Measurements from ENCODE around the gene PIEZO2. TPM values are rescaled to one million over a fixed set of nuclear protein-coding genes. Genes with fewer than 3 reads are reported as not detected.

Gene PIEZO2
- total RNA-seq, 1 experiment from 2014 or later, result 10.7 TPM

DNA sequence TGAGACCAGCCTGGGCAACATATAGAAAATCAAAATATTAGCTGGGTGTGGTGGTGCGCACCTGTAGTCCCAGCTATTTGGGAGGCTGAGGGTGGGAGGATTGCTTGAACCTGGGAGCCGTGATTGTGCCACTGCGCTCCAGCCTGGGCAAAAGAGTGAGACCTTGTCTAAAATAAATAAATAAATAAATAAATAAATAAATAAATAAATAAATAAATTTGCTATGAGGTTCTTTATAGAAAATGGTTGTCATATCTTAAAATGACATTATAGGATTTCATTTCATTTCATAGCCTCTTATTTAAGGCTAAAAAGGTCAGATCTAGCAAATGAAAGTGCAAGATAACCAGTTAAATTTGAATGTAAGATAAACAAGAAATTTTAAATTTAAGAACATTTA is 430.6 kb downstream of the PIEZO2 start:
- Mint-ChIP-seq H3K4me3 (no peak overlapping the region), H3K27ac (no peak overlapping the region), H3K36me3 (no peaks in the 10 kb centered on the region), H3K4me1 (no peaks in the 10 kb centered on the region), H3K9me3 (no peaks in the 10 kb centered on the region; the same call in 1 of the 2 replicates), H3K27me3 (ENCODE audit: low read depth) (no peaks in the 10 kb centered on the region)
- POLR2A ChIA-PET, result no interaction called here
- CTCF ChIA-PET, result no interaction called here
- ATAC-seq, result no peak
- no peak for TF ChIP-seq MYBL2 (CRISPR knock-in tag; IDR thresholded peaks at IDR 0.05)
- DNase-seq (ENCODE audit: low spot score), result no peak

DNA sequence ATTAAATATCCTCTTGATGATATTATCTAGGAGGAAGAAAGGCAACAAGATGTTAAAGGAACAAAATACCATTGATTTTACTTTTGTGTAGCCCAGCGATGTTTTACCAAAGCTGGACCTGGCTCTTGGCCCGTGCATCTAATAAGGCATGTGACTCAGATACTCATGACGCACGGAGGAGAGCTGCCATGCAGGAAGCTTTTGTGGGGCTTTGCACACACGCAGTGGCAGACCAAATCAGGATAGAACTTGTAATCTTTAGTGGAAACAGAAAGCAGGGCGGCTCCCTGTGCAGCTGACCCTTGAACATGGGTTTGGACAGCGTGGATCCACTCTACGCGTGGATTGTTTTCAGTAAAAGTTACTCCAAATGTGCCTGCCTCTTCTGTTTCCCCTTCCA is 433.6 kb downstream of the PIEZO2 start:
- no peak for TF ChIP-seq ZNF396 (CRISPR knock-in tag; IDR thresholded peaks at IDR 0.05; ENCODE audit: borderline replicate concordance)
- TF ChIP-seq SMAD3 (CRISPR knock-in tag; IDR thresholded peaks at IDR 0.05; ENCODE audit: borderline replicate concordance), result no peak
- TF ChIP-seq ERG (CRISPR knock-in tag; IDR thresholded peaks at IDR 0.05), result no peak
- no peak for TF ChIP-seq JUN (CRISPR knock-in tag; IDR thresholded peaks at IDR 0.05)
- no peak for TF ChIP-seq PRRX2 (CRISPR knock-in tag; IDR thresholded peaks at IDR 0.05)
- no peak for TF ChIP-seq AR (CRISPR knock-in tag; IDR thresholded peaks at IDR 0.05)
- TF ChIP-seq USF2 (CRISPR knock-in tag; IDR thresholded peaks at IDR 0.05), result no peak
- no peak for TF ChIP-seq ZBTB43 (CRISPR knock-in tag; IDR thresholded peaks at IDR 0.05)
- no peak for TF ChIP-seq NR3C1 (CRISPR knock-in tag; conservative IDR thresholded peaks at IDR 0.05; ENCODE audit: low read depth)
- no peak for TF ChIP-seq ZNF423 (CRISPR knock-in tag; IDR thresholded peaks at IDR 0.05)
- TF ChIP-seq CDX4 (CRISPR knock-in tag; IDR thresholded peaks at IDR 0.05; ENCODE audit: borderline replicate concordance), result no peak
- no peak for TF ChIP-seq FOXK1 (CRISPR knock-in tag; IDR thresholded peaks at IDR 0.05)
- TF ChIP-seq FOXJ3 (CRISPR knock-in tag; IDR thresholded peaks at IDR 0.05; ENCODE audit: borderline replicate concordance), result no peak
- TF ChIP-seq SMAD4 (CRISPR knock-in tag; IDR thresholded peaks at IDR 0.05), result no peak
- TF ChIP-seq ARID4B (CRISPR knock-in tag; IDR thresholded peaks at IDR 0.05; ENCODE audit: borderline replicate concordance), result no peak
- TF ChIP-seq ZNF512 (CRISPR knock-in tag; IDR thresholded peaks at IDR 0.05; ENCODE audit: borderline replicate concordance), result no peak
- TF ChIP-seq CBFB (CRISPR knock-in tag; IDR thresholded peaks at IDR 0.05; ENCODE audit: low read depth), result no peak
- no peak for TF ChIP-seq RORB (CRISPR knock-in tag; IDR thresholded peaks at IDR 0.05)
- TF ChIP-seq, protein P1, sequence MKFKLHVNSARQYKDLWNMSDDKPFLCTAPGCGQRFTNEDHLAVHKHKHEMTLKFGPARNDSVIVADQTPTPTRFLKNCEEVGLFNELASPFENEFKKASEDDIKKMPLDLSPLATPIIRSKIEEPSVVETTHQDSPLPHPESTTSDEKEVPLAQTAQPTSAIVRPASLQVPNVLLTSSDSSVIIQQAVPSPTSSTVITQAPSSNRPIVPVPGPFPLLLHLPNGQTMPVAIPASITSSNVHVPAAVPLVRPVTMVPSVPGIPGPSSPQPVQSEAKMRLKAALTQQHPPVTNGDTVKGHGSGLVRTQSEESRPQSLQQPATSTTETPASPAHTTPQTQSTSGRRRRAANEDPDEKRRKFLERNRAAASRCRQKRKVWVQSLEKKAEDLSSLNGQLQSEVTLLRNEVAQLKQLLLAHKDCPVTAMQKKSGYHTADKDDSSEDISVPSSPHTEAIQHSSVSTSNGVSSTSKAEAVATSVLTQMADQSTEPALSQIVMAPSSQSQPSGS (CRISPR knock-in tag; IDR thresholded peaks at IDR 0.05; ENCODE audit: borderline replicate concordance, low read depth), result no peak
- TF ChIP-seq MXD4 (CRISPR knock-in tag; IDR thresholded peaks at IDR 0.05; ENCODE audit: borderline replicate concordance), result no peak
- Mint-ChIP-seq H3K27ac (no peak overlapping the region), H3K27me3 (ENCODE audit: low read depth) (no peaks in the 10 kb centered on the region), H3K36me3 (no peaks in the 10 kb centered on the region), H3K4me1 (no peaks in the 10 kb centered on the region), H3K4me3 (no peak overlapping the region), H3K9me3 (no peaks in the 10 kb centered on the region)
- CTCF ChIA-PET, result no interaction called here
- POLR2A ChIA-PET, result no interaction called here
- DNase-seq (ENCODE audit: low spot score) (no peak), ATAC-seq (no peak)
